Measurements from ENCODE around the gene PNLIP. TPM values are rescaled to one million over a fixed set of nuclear protein-coding genes. Genes with fewer than 3 reads are reported as not detected.

PNLIP gene
- total RNA-seq, 2 experiments from 2014 or later: not detected

- intact Hi-C loops (cut with micrococcal nuclease): no loop called here
- Mint-ChIP-seq H3K4me3 (no peak overlapping the region), H3K4me1 (ENCODE audit: low read depth) (no peaks in the 10 kb centered on the region), H3K27me3 (peaks cover 3% of the 10 kb centered on the region), H3K27ac (no peak overlapping the region), H3K9me3 (no peaks in the 10 kb centered on the region), H3K36me3 (ENCODE audit: low read depth) (no peaks in the 10 kb centered on the region)
- ChIA-PET CTCF (no interaction called here), POLR2A (no interaction called here)
- no peak for DNase-seq
- TF ChIP-seq, protein P1, sequence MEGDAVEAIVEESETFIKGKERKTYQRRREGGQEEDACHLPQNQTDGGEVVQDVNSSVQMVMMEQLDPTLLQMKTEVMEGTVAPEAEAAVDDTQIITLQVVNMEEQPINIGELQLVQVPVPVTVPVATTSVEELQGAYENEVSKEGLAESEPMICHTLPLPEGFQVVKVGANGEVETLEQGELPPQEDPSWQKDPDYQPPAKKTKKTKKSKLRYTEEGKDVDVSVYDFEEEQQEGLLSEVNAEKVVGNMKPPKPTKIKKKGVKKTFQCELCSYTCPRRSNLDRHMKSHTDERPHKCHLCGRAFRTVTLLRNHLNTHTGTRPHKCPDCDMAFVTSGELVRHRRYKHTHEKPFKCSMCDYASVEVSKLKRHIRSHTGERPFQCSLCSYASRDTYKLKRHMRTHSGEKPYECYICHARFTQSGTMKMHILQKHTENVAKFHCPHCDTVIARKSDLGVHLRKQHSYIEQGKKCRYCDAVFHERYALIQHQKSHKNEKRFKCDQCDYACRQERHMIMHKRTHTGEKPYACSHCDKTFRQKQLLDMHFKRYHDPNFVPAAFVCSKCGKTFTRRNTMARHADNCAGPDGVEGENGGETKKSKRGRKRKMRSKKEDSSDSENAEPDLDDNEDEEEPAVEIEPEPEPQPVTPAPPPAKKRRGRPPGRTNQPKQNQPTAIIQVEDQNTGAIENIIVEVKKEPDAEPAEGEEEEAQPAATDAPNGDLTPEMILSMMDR (IDR thresholded peaks at IDR 0.05): peak; percentile 31
- no peak for ATAC-seq
Measured at GRCh38 chr10:116566932-116567331, 21.2 kb downstream of the PNLIP start.

- no peak overlapping the region for H3K27ac Mint-ChIP-seq
- DNase-seq (no peak), ATAC-seq (no peak)
- POLR2A ChIA-PET: no interaction called here
- CTCF ChIA-PET: no interaction called here
- H3K9me3 Mint-ChIP-seq: no peaks in the 10 kb centered on the region
- intact Hi-C loops (cut with micrococcal nuclease): no loop called here
- H3K27me3 Mint-ChIP-seq: peaks cover 3% of the 10 kb centered on the region
- H3K36me3 Mint-ChIP-seq (ENCODE audit: low read depth): no peaks in the 10 kb centered on the region
- H3K4me3 Mint-ChIP-seq: no peak overlapping the region
- TF ChIP-seq, protein P1 (IDR thresholded peaks at IDR 0.05): no peak
- no peaks in the 10 kb centered on the region for H3K4me1 Mint-ChIP-seq (ENCODE audit: low read depth)
Measured at GRCh38 chr10:116567335-116567734, 21.6 kb downstream of the PNLIP start.

DNA sequence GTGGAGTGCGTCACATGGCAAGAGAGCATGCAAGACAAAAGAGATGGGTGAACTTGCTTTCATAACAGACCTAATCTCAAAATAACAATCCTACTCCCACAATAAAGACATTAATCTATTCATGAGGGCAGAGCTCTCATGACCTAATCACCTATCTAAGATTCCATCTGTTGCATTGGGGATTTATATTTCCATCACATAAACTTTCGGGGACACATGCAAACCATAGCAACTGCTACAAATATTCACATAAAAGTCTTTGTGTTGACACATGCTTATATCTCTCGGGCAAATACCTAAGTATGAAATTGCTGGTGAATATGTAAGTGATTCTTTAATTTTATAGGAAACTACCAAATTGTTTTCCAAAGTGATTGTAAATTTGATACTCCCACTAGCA lies 29.1 kb downstream of the PNLIP start:
- H3K4me1 Mint-ChIP-seq (ENCODE audit: low read depth): no peaks in the 10 kb centered on the region
- H3K36me3 Mint-ChIP-seq (ENCODE audit: low read depth): no peaks in the 10 kb centered on the region
- ChIA-PET CTCF (no interaction called here), POLR2A (no interaction called here)
- intact Hi-C loops (cut with micrococcal nuclease): no loop called here
- H3K27ac Mint-ChIP-seq: no peak overlapping the region
- H3K4me3 Mint-ChIP-seq: no peak overlapping the region
- DNase-seq (no peak), ATAC-seq (no peak)
- TF ChIP-seq, protein P1 (IDR thresholded peaks at IDR 0.05): no peak
- peaks cover 4% of the 10 kb centered on the region for H3K9me3 Mint-ChIP-seq
- peaks cover 5% of the 10 kb centered on the region for H3K27me3 Mint-ChIP-seq

- intact Hi-C loops (cut with micrococcal nuclease): no loop called here
- POLR2A ChIA-PET: interaction anchor here (0.6 kb wide), 1 partner anchor 30 kb away, joined by 3 read pairs; no protein-coding TSS in a partner anchor
- ATAC-seq: no peak
- TF ChIP-seq, protein P1 (IDR thresholded peaks at IDR 0.05): no peak
- Mint-ChIP-seq H3K36me3 (ENCODE audit: low read depth) (no peaks in the 10 kb centered on the region), H3K27ac (no peak overlapping the region), H3K4me1 (ENCODE audit: low read depth) (no peaks in the 10 kb centered on the region), H3K9me3 (no peaks in the 10 kb centered on the region), H3K4me3 (no peak overlapping the region), H3K27me3 (no peaks in the 10 kb centered on the region)
- CTCF ChIA-PET: interaction anchor here (1.1 kb wide), 1 partner anchor 274 kb away, joined by 3 read pairs; no protein-coding TSS in a partner anchor
- DNase-seq: no peak
Measured at GRCh38 chr10:116587878-116588591, 42.3 kb downstream of the PNLIP start.

DNA sequence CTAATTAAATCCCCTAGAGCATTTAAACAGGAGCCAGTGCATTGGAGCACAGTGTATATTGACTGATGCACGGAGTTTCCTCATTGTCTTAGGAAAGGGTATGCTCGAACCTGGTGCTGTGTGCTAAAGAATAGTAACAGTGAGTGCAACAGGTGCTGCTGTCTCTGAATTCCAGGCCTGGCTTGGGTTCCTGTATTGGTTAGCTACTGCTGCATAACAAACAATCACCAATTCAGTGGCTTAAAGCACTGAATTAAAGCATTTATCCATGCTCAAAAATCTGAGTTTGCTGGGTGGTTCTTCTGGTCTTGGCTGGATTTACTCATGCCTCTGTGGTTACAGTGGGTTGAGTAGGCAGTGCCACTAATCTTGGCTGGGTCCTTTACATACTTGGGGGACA lies 43.3 kb downstream of the PNLIP start:
- ATAC-seq (no peak), DNase-seq (no peak)
- Mint-ChIP-seq H3K4me3 (no peak overlapping the region), H3K9me3 (no peaks in the 10 kb centered on the region), H3K36me3 (ENCODE audit: low read depth) (no peaks in the 10 kb centered on the region), H3K27me3 (no peaks in the 10 kb centered on the region), H3K4me1 (ENCODE audit: low read depth) (no peaks in the 10 kb centered on the region), H3K27ac (no peak overlapping the region)
- CTCF ChIA-PET: interaction anchor here (1.1 kb wide), 1 partner anchor 273 kb away, joined by 3 read pairs; no protein-coding TSS in a partner anchor
- POLR2A ChIA-PET: no interaction called here
- TF ChIP-seq, protein P1 (IDR thresholded peaks at IDR 0.05): no peak
- intact Hi-C loops (cut with micrococcal nuclease): no loop called here
